ENCODE measurements around the gene MEGF6. TPM values are rescaled to one million over a fixed set of nuclear protein-coding genes. Genes with fewer than 3 reads are reported as not detected.

The MEGF6 gene
- total RNA-seq, 6 experiments from 2014 or later = 2.2 to 9.6 (median 4.4) TPM

DNA sequence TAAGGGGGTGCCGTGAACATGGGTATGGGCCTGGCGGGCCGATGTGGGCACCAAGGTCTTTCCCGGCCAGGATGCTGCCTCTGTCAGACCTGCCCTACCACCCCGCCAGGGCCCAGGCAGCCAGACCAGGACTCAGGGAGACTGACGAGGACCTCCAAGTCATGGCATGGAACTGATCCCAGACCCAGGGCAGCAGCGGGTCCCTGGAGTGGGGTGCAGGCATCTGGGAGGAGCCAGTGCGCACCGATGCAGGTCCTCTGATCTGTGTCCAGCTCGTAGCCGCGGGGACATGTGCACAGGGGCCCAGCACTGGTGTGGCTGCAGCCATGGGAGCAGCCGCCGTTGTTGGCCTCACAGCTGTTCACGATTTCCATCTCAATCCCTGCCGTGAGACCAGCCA is 100.0 kb downstream of the MEGF6 start:
- no peaks in the 10 kb centered on the region for H3K4me1 ChIP-seq
- intact Hi-C loops (cut with DNase I) = no loop called here
- no peak for DNase-seq
- no CpG with 5 or more reads among the region's 16 CpGs for WGBS (ENCODE audit: insufficient coverage, low coverage, low lambda C conversion rate, missing lambda C conversion rate)
- TF ChIP-seq, protein P1, sequence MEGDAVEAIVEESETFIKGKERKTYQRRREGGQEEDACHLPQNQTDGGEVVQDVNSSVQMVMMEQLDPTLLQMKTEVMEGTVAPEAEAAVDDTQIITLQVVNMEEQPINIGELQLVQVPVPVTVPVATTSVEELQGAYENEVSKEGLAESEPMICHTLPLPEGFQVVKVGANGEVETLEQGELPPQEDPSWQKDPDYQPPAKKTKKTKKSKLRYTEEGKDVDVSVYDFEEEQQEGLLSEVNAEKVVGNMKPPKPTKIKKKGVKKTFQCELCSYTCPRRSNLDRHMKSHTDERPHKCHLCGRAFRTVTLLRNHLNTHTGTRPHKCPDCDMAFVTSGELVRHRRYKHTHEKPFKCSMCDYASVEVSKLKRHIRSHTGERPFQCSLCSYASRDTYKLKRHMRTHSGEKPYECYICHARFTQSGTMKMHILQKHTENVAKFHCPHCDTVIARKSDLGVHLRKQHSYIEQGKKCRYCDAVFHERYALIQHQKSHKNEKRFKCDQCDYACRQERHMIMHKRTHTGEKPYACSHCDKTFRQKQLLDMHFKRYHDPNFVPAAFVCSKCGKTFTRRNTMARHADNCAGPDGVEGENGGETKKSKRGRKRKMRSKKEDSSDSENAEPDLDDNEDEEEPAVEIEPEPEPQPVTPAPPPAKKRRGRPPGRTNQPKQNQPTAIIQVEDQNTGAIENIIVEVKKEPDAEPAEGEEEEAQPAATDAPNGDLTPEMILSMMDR (IDR thresholded peaks at IDR 0.05) = no peak
- no peak for TF ChIP-seq POLR2A (IDR thresholded peaks at IDR 0.05)
- H3K27ac ChIP-seq = no peak overlapping the region
- H3K27me3 ChIP-seq = no peaks in the 10 kb centered on the region
- no peaks in the 10 kb centered on the region for H3K36me3 ChIP-seq
- H3K9me3 ChIP-seq = no peaks in the 10 kb centered on the region
- ATAC-seq = no peak
- no peak overlapping the region for H3K4me3 ChIP-seq

DNA sequence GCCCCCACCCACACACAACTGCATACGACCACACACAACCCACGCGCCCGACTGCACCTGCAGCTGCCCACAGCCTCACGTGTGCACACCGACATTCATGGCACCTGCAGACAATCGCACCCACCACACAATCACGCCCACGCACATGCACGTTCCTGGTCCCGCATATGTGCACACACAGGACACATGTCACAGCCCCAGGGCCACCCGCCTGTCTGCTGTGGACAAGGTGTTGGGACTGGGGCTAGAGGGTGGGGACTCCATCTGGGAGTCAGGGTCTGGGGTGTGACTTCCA is 100.4 kb downstream of the MEGF6 start:
- WGBS (ENCODE audit: insufficient coverage, low coverage, low lambda C conversion rate, missing lambda C conversion rate) = 93% methylated on average over 10 of the region's 12 CpGs
- H3K9me3 ChIP-seq = no peaks in the 10 kb centered on the region
- intact Hi-C loops (cut with DNase I) = no loop called here
- no peaks in the 10 kb centered on the region for H3K36me3 ChIP-seq
- no peaks in the 10 kb centered on the region for H3K4me1 ChIP-seq
- TF ChIP-seq, protein P1 (IDR thresholded peaks at IDR 0.05) = no peak
- no peak for TF ChIP-seq POLR2A (IDR thresholded peaks at IDR 0.05)
- DNase-seq = no peak
- H3K27ac ChIP-seq = no peak overlapping the region
- no peak for ATAC-seq
- H3K4me3 ChIP-seq = no peak overlapping the region
- no peaks in the 10 kb centered on the region for H3K27me3 ChIP-seq

DNA sequence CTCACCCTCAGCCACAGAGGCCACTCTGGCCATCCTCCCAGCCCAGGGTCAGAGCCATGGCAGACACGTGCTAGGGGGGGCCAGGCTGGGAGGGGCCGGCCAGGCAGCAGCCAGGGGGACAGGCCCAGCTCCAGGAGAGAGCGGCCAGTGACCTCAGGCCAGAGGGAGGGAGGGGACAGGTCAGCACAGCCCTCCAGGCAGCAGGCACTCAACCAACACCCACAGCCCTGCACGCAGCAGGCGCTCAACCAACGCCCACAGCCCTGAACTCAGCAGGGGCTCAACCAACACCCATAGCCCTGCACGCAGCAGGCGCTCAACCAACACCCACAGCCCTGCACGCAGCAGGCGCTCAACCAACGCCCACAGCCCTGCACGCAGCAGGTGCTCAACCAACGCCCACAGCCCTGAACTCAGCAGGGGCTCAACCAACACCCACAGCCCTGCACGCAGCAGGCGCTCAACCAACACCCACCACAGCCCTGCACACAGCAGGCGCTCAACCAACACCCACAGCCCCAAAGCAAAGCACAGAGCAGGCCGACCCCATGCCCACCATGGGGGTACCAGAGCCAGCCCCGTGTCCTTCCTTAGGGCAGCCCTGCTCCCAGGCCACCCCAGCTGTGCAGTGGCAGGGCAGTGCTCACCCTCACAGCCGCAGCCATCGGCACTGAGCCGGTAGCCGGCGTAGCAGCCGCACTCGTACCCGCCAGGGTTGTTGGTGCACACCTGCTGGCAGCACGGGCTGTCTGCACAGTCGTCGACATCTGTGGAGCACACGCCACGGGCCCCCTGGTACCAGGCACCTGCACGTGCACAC is 101.0 kb downstream of the MEGF6 start:
- no peak for DNase-seq
- H3K27me3 ChIP-seq = no peaks in the 10 kb centered on the region
- H3K36me3 ChIP-seq = no peaks in the 10 kb centered on the region
- 97% methylated on average over 5 of the region's 32 CpGs for WGBS (ENCODE audit: insufficient coverage, low coverage, low lambda C conversion rate, missing lambda C conversion rate)
- H3K4me1 ChIP-seq = no peaks in the 10 kb centered on the region
- H3K4me3 ChIP-seq = no peak overlapping the region
- no peak for ATAC-seq
- TF ChIP-seq, protein P1 (IDR thresholded peaks at IDR 0.05) = no peak
- TF ChIP-seq POLR2A (IDR thresholded peaks at IDR 0.05) = no peak
- H3K9me3 ChIP-seq = no peaks in the 10 kb centered on the region
- intact Hi-C loops (cut with DNase I) = no loop called here
- H3K27ac ChIP-seq = no peak overlapping the region

DNA sequence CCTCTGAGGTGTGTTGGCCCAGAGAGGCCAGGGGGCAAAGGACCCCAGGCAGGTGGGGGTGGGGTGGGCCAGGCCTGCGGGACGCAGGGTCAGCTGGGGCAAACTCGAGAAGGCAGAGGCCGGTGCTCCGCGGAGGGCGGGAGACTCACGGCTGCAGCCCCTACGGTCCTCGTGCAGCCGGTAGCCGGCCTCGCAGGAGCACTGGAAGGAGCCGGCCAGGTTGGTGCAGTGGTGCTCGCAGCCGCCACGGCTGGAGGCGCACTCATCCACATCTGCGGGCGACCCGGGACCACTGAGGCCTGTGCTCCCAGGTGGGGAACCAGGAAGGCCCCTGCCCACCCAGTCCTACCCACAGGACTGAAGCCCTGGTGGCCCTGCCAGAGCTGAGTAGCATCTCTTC is 101.6 kb downstream of the MEGF6 start:
- Histone ChIP-seq H3K36me3 (no peaks in the 10 kb centered on the region), H3K4me1 (no peaks in the 10 kb centered on the region), H3K4me3 (no peak overlapping the region), H3K9me3 (no peaks in the 10 kb centered on the region), H3K27ac (no peak overlapping the region), H3K27me3 (no peaks in the 10 kb centered on the region)
- DNase-seq (no peak), ATAC-seq (no peak)
- no CpG with 5 or more reads among the region's 21 CpGs for WGBS (ENCODE audit: insufficient coverage, low coverage, low lambda C conversion rate, missing lambda C conversion rate)
- intact Hi-C loops (cut with DNase I) = no loop called here
- TF ChIP-seq, protein P1 (IDR thresholded peaks at IDR 0.05) = no peak
- TF ChIP-seq POLR2A (IDR thresholded peaks at IDR 0.05) = no peak

Data from right lobe of liver (tissue), 6 donors.